AML-193 (cell line): Measurements from ENCODE around the gene TRPC4AP.
A peak's percentile ranks its signal among the peaks of the same experiment; 100 is the strongest.

Experiments used
- DNase-seq, 2 experiments: peaks; one replicate each; lab custom pipeline; 2025; lab: John Stamatoyannopoulos, UW

TRPC4AP gene

GRCh38 chr20:34970193-34970840 lies 122.3 kb downstream of the TRPC4AP start:
- no peak for DNase-seq

GRCh38 chr20:34968042-34968775 lies 124.4 kb downstream of the TRPC4AP start:
- DNase-seq = no peak

DNA sequence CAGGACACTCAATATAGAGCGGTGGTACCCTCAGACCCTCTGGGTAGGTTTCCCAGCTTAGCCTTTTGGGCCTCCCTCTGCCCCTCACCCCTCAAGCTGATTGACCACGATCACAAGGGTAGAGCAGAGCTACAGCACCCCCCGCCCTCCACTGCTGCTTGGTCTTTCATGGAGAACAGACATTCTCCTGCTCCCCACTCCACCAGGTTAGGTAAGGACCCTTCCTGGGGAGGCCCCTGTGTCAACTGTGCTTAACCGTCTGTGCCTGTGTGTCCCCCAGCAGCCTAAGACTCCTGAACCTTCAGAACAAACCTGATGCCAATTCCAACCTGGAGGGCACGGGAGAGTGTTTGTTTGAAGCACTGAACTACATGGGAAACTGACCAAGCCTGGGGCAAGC lies 125.2 kb downstream of the TRPC4AP start:
- no peak for DNase-seq

DNA sequence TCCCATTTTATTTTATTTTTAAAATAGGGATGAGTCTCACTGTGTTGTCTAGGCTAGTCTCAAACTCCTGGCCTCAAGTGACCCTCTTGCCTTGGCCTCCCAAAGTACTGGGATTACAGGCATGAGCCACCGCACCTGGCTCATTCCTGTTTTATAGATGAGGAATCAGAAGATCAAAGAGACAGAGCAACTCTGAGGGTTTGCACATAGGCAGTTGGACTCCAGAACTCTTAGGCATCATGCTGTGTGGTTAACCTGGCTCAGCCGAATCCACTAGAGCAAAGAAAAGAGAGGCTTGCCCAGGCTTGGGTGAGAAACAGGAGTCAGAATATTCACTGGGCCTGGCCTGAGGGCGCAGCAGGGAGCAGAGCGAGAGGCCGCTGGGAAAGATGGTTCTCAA lies 127.6 kb downstream of the TRPC4AP start:
- no peak for DNase-seq

GRCh38 chr20:34964486-34964885 lies 128.1 kb downstream of the TRPC4AP start:
- no peak for DNase-seq

DNA sequence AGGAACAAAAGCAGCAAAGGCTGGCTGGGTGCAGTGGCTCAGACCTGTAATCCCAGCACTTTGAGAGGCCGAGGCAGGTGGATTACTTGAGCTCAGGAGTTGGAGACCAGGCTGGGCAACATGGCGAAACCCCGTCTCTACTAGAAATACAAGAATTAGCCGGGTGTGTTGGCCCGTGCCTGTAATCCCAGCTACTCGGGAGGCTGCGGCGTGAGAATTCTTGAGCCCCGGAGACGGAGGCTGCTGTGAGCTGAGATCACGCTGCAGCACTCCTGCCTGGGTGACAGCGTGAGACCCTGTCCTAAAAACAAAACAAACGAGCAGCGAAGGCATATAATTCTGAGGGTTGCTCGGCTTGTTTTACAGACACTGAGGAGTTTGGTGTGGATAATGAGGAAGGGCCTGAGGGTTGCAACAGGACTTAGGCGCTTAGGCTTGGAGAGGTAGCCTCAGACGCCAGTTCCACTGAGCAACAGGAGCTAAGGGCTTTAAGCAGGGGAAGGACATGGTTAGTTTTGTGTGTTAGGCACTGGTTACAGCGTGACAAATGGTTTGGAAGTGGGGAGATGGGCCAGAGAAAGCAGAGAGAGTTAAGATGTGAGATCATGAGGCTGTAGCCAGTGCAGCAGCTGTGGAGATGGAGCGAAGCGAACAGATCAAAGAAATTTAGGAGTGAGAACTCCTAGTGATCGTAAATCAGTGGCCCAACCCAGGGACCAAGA lies 135.7 kb downstream of the TRPC4AP start:
- no peak for DNase-seq

DNA sequence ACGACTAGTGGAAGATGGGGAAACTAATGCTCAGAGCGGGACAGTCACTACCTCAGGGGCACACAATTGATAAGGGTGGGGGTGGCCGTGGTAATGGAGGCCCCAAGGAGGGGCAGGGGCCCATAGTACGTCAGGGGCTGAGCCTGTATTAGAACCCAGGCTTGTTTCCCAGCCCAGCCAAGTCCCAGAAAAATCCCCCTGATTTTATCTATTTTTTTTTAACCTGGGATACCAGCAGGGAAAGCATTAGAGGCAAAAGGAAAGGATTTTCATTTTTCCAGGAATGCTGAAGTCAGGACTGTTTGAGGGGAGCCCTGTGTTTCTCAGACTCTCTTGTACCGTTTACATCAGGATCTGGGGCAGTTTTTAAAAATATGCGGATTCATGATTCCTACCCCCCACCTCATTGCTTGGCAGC lies 136.6 kb downstream of the TRPC4AP start:
- no peak for DNase-seq

DNA sequence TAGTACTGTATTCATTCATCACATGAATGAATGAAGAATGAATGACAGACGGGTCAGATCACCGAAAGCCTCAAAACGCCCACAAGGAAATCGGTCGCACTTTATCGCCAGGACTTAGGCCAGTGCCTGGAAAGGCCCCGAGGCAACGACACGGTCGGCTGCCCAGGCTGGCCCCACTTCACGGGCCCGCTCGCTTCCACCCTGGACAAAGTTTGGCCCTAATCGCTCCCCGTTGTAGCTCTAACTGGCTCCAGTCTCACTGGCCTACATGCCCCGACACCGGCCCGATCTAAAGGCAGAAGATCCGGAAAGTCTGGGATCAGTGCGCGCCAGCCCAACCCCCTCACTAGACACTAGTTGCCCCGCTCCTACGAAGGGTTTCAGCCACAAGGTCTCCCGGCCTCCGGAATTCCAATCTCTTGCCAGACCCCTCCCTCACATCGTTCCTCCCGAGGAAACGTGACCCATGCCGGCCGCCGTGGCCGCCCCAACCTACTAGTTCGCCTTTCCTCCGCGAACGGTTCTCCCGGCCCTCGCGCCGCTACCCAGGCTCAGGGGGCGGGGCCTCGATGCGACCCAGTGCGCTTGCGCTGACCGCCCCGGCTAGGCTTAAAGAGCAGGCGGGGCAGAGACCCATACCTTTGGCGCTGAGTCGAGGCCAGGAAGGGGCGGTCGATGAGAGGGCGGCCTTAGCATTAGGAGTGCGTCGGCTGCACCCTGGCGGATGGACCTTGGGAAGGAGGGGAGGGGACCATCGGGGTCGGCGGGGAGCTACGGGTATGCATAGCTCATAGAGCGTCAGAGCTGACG lies 137.2 kb downstream of the TRPC4AP start, which contains the start of the genes GSS and MYH7B:
Gene GSS (minus strand): TSS at position 576 of the 810 bp plus-strand sequence. CDS start 3,954 bp downstream, outside the sequence.
Gene MYH7B (plus strand): TSS at position 638 of the 810 bp plus-strand sequence. CDS start 22,138 bp downstream, outside the sequence.
- DNase-seq = peak; percentile 92 to 94

DNA sequence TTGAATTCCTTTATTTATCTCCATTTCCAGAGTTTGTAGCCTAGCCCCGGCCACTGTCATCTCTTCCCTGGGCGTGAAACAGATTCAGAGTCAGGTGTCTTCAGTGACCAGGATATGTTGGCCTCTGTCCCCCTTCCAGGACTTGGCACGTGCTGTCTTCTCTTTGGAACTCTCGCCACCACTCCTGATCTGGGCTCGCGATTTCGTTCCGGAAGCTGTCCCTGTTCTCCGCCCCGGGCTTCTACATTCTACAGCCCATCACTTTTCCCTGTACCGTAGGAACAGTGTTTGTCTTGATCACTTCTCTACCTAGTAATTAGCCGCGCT lies 137.7 kb downstream of the TRPC4AP start:
- peak; percentile 26 to 55 for DNase-seq

- DNase-seq = no peak
These were observed 138.6 kb downstream of the TRPC4AP start for GRCh38 chr20:34953960-34954359.

- DNase-seq = no peak
These were observed 139.9 kb downstream of the TRPC4AP start for GRCh38 chr20:34952671-34953070.
